Left ventricle myocardium inferior (tissue), 1 donor: ENCODE data around the gene ARHGAP31. TPM values are rescaled to one million over a fixed set of nuclear protein-coding genes. Genes with fewer than 3 reads are reported as not detected.

Experiments
- DNase-seq: peaks from one replicate; pipeline ENCODE4 v3.0.0-alpha.2; 2020
- H3K27ac ChIP-seq: fragments of 200-600 bp; replicated peaks from 2 replicates; pipeline ENCODE4 v1.8.0; 2021
- H3K27me3 ChIP-seq: fragments of 200-600 bp; 2 replicates; pipeline ENCODE4 v1.8.0; 2021; ENCODE audit warnings: low read depth
- H3K36me3 ChIP-seq: fragments of 200-600 bp; 2 replicates; pipeline ENCODE4 v1.8.0; 2021
- H3K4me1 ChIP-seq: fragments of 200-600 bp; 2 replicates; pipeline ENCODE4 v1.8.0; 2021
- H3K4me3 ChIP-seq: fragments of 200-600 bp; 2 replicates; pipeline ENCODE4 v1.8.0; 2021; ENCODE audit warnings: mild to moderate bottlenecking, moderate library complexity
- H3K9me3 ChIP-seq: fragments of 200-600 bp; replicated peaks from 2 replicates; pipeline ENCODE4 v1.8.0; 2021
- CTCF ChIP-seq: fragments of 200-600 bp; IDR thresholded peaks from 2 replicates; pipeline ENCODE4 v1.8.0; 2021; ENCODE audit warnings: antibody characterized with exemption, mild to moderate bottlenecking, borderline replicate concordance
- intact Hi-C: fragments of 100-400 bp; cut with micrococcal nuclease; formaldehyde crosslinking; loops from one replicate; pipeline ENCODE4 v1.11.0; 2022
- total RNA-seq: library from RNA; stranded (reverse); fragmentation: NEBNext Ultra II Directional; extraction: Animal tissue kit (Norgen Biotek cat#: 25700); gene quantifications from one replicate; pipeline ENCODE4 v1.2.1, GENCODE V29; 2021
- donor health status: DM: no; HTN: yes; CAD: no; lungs with severe emphysema.

ARHGAP31 gene
- total RNA-seq, 1 donor from 2014 or later: 38.0 TPM

GRCh38 chr3:119456469-119456868 is 162.3 kb downstream of the ARHGAP31 start:
- Histone ChIP-seq H3K4me3 (no peak overlapping the region), H3K9me3 (no peaks in the 10 kb centered on the region), H3K36me3 (peaks cover 96% of the 10 kb centered on the region), H3K27me3 (no peaks in the 10 kb centered on the region), H3K27ac (no peak overlapping the region), H3K4me1 (peaks cover 53% of the 10 kb centered on the region)
- TF ChIP-seq CTCF: no peak
- no peak for DNase-seq
- intact Hi-C loops: no loop called here

- no peak for TF ChIP-seq CTCF
- peaks cover 61% of the 10 kb centered on the region for H3K4me1 ChIP-seq
- H3K9me3 ChIP-seq: no peaks in the 10 kb centered on the region
- no peak for DNase-seq
- peaks cover 93% of the 10 kb centered on the region for H3K36me3 ChIP-seq
- no peaks in the 10 kb centered on the region for H3K27me3 ChIP-seq
- intact Hi-C loops: no loop called here
- no peak overlapping the region for H3K27ac ChIP-seq
- H3K4me3 ChIP-seq: no peak overlapping the region
Measured at GRCh38 chr3:119457246-119457645, 163.1 kb downstream of the ARHGAP31 start.

- Histone ChIP-seq H3K27ac (peak within 1 kb of the TSS; percentile 87), H3K4me3 (peak within 1 kb of the TSS; percentile 83), H3K27me3 (no peaks in the 10 kb centered on the region), H3K36me3 (peaks cover 33% of the 10 kb centered on the region), H3K9me3 (no peaks in the 10 kb centered on the region), H3K4me1 (peaks cover 56% of the 10 kb centered on the region)
- intact Hi-C loops: no loop called here
- peak; percentile 100 for DNase-seq
- TF ChIP-seq CTCF: peak; percentile 49
Measured at GRCh38 chr3:119463171-119464169, 169.3 kb downstream of the ARHGAP31 start, which contains the start of gene TMEM39A. TMEM39A (minus strand) TSS chr3:119463615; CDS start chr3:119462074, 1,541 bp downstream.

- TF ChIP-seq CTCF: no peak
- Histone ChIP-seq H3K9me3 (no peaks in the 10 kb centered on the region), H3K27me3 (no peaks in the 10 kb centered on the region), H3K4me3 (peak overlapping the region; percentile 99), H3K36me3 (peaks cover 19% of the 10 kb centered on the region), H3K27ac (peak overlapping the region; percentile 92), H3K4me1 (peaks cover 41% of the 10 kb centered on the region)
- intact Hi-C loops: no loop called here
- DNase-seq: no peak
Measured at GRCh38 chr3:119468041-119468440, 173.9 kb downstream of the ARHGAP31 start.

GRCh38 chr3:119469418-119470189 is 175.4 kb downstream of the ARHGAP31 start:
- DNase-seq: no peak
- no peaks in the 10 kb centered on the region for H3K9me3 ChIP-seq
- intact Hi-C loops: no loop called here
- no peaks in the 10 kb centered on the region for H3K27me3 ChIP-seq
- H3K4me1 ChIP-seq: peaks cover 30% of the 10 kb centered on the region
- TF ChIP-seq CTCF: no peak
- H3K27ac ChIP-seq: peak overlapping the region; percentile 92
- H3K4me3 ChIP-seq: peak overlapping the region; percentile 99
- H3K36me3 ChIP-seq: peaks cover 32% of the 10 kb centered on the region
